HG02623 (cell line): ENCODE results near the gene EYA3.
A peak's percentile ranks its signal among the peaks of the same experiment; 100 is the strongest.

ENCODE experiments used
- ATAC-seq: cut with Tn5 transposase; IDR thresholded peaks from one replicate; pipeline ENCODE4 v1.9.1; 2021; ENCODE audit warnings: moderate library complexity; ENCODE audit not compliant: unreplicated experiment

EYA3 gene

GRCh38 chr1:27972141-27972540 lies 116.3 kb downstream of the EYA3 start:
- no peak for ATAC-seq

GRCh38 chr1:27971674-27972073 lies 116.7 kb downstream of the EYA3 start:
- ATAC-seq, result no peak

GRCh38 chr1:27970401-27970800 lies 118.0 kb downstream of the EYA3 start:
- ATAC-seq, result no peak

- no peak for ATAC-seq
These were observed 119.7 kb downstream of the EYA3 start for GRCh38 chr1:27968692-27969091.

GRCh38 chr1:27967884-27968466 lies 120.4 kb downstream of the EYA3 start:
- ATAC-seq, result no peak

GRCh38 chr1:27967106-27967883 lies 121.1 kb downstream of the EYA3 start:
- ATAC-seq, result no peak

- no peak for ATAC-seq
These were observed 121.9 kb downstream of the EYA3 start for GRCh38 chr1:27966402-27967105.

GRCh38 chr1:27963393-27963792 lies 125.0 kb downstream of the EYA3 start:
- no peak for ATAC-seq

GRCh38 chr1:27961646-27962221 lies 126.7 kb downstream of the EYA3 start:
- ATAC-seq, result no peak

GRCh38 chr1:27960762-27961645 lies 127.4 kb downstream of the EYA3 start:
- no peak for ATAC-seq

- ATAC-seq, result peak; percentile 81
These were observed 128.4 kb downstream of the EYA3 start, which contains the start of gene XKR8 for GRCh38 chr1:27959792-27960603. Gene XKR8, plus strand, starts transcription at chr1:27959973. Its CDS starts 97 bp downstream, at chr1:27960070.

- ATAC-seq, result no peak
These were observed 129.9 kb downstream of the EYA3 start for GRCh38 chr1:27958513-27958912.

GRCh38 chr1:27957655-27958054 lies 130.8 kb downstream of the EYA3 start:
- ATAC-seq, result no peak

GRCh38 chr1:27956761-27957160 lies 131.6 kb downstream of the EYA3 start:
- ATAC-seq, result no peak

- ATAC-seq, result no peak
These were observed 133.3 kb downstream of the EYA3 start for GRCh38 chr1:27955076-27955475.

- ATAC-seq, result no peak
These were observed 134.2 kb downstream of the EYA3 start for GRCh38 chr1:27954186-27954585.

GRCh38 chr1:27952147-27952546 lies 136.3 kb downstream of the EYA3 start:
- ATAC-seq, result no peak

GRCh38 chr1:27951396-27951795 lies 137.0 kb downstream of the EYA3 start:
- no peak for ATAC-seq

- no peak for ATAC-seq
These were observed 139.4 kb downstream of the EYA3 start for GRCh38 chr1:27949027-27949426.

- ATAC-seq, result no peak
These were observed 143.4 kb downstream of the EYA3 start for GRCh38 chr1:27945020-27945419.
